Right lobe of liver (tissue), 4 donors: ENCODE data around the gene FNDC3B.

Experiments
- CTCF ChIP-seq, 4 donors: fragments of 200-600 bp in 3 of 4; fragments of 450-650 bp in 1 of 4; IDR thresholded peaks; one replicate each; pipeline versions ENCODE4 v1.5.1 to v1.8.0; 2016 to 2022; ENCODE audit warnings: antibody characterized with exemption in 4 of 4, mild to moderate bottlenecking in 2 of 4
- POLR2A ChIP-seq: fragments of 450-650 bp; IDR thresholded peaks from one replicate; pipeline ENCODE4 v1.6.1; 2017; ENCODE audit warnings: antibody characterized with exemption, mild to moderate bottlenecking
- donor health status: DM: no; HTN: no; CAD: no.
- donor health status: DM: no; HTN: no; CAD: no.
- donor health status: DM: no; HTN: yes; CAD: no.

- TF ChIP-seq POLR2A, result no peak
- no peak for TF ChIP-seq CTCF (IDR thresholded peaks at IDR 0.05)
These were observed 285.3 kb downstream of the FNDC3B start for GRCh38 chr3:172324611-172325203.
